Ecto neural progenitor cell (in vitro differentiated cells): ENCODE data around the gene CBLN3.

Experiments
- DNase-seq: peaks from one replicate; pipeline ENCODE4 v3.0.0-alpha.2; 2018; ENCODE audit warnings: low spot score

CBLN3 gene

GRCh38 chr14:24439257-24439656 is 9.8 kb upstream of the CBLN3 start:
- DNase-seq = no peak

- DNase-seq = no peak
Measured at GRCh38 chr14:24438223-24439097, 9.0 kb upstream of the CBLN3 start.

- no peak for DNase-seq
Measured at GRCh38 chr14:24437736-24438067, 8.2 kb upstream of the CBLN3 start.

DNA sequence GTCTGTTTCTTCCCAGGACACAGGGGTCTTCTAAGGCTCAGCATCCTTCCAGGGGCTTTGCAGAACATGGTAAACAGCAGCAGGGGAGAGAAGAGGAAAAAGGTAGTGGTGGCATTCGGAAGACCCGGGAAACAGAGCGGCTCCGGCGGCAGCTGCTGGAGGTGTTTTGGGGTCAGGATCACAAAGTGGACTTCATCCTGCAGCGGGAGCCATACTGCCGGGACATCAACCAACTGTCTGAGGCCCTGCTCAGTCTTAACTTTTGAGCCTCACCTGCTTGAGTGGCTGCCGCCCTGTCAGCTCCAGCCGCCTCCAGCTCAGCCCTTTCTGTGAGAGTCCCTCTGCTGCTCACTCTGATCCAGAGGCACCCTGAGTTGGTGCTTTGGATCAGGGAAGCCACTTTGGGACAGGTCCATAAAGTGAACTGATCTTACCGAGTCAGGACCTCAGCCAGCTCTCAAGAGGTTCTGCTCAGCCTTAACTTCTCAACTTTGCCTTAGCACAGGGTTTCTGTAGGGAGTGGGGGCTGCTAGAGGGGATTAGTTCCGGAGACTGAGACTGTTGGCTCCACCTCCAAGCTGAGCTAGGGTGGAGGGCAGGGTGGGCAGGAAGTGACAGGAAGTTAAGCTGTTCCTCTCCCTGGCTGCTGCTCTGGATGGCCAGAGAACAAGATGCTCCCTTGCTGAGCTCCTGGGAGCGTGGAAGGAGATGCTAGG is 7.7 kb upstream of the CBLN3 start:
- DNase-seq = no peak

DNA sequence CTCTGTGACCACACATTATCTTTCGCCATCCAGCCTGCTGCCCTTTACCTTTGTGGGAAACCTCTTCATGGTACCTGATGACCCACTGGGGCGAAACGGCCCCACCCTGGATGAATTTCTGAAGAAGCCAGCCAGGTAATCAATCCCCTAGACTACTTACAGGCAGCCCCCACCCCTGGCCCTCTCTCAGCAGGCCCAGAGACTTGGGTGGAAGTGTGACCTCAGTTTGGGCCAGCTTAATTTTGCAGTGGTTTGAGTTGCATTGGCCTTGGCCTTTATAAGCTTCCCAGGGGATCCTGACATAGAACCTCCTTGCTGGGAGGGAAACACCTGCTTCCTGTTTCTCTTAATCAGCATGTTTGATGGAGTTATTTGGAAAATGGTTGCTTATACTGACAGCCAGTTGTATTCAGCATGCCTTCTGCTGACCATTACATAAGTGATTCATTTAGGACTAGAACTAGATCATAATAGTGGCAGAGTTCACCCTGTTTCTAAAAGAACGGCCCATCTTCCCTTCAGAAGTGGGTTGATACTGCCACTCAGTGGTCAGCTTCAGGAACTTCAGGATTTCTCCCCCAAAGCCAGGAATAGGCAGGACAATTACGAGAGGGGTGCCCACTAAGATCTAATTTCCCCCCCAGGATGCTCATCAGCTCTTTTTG is 7.0 kb upstream of the CBLN3 start:
- DNase-seq = peak; percentile 31

GRCh38 chr14:24435998-24436354 is 6.5 kb upstream of the CBLN3 start:
- no peak for DNase-seq

DNA sequence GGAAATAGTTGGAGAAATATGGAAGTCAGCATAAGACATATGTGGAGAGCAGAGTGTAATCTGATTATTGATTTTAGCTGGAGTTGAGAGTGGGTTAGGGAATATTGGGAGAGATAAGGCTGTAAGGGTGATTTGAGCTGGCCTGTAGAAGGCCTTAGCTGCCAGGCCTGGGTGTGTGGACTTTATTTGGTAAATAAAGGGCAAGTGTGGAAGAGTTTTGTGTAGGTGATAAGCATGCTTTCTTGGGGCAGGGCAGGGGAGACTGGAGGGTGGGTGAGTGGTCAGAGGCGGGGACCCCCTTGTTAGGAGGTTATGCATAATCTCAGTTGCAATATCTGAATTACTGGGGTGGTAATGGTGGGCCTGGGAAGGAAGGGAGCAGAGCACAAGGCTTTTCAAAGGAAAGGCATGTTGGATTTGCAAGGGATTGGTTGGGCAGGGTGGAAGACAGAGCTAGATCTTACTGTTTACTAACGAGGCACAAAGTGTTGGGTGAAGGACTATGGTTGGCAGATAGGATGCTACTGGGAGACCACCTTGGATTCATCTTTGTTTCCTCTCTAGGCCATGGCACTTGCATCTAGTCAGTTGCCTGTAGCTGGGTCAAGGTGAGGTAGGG is 5.8 kb upstream of the CBLN3 start:
- no peak for DNase-seq

- DNase-seq = no peak
Measured at GRCh38 chr14:24434676-24435075, 5.2 kb upstream of the CBLN3 start.

GRCh38 chr14:24434036-24434435 is 4.6 kb upstream of the CBLN3 start:
- DNase-seq = no peak

DNA sequence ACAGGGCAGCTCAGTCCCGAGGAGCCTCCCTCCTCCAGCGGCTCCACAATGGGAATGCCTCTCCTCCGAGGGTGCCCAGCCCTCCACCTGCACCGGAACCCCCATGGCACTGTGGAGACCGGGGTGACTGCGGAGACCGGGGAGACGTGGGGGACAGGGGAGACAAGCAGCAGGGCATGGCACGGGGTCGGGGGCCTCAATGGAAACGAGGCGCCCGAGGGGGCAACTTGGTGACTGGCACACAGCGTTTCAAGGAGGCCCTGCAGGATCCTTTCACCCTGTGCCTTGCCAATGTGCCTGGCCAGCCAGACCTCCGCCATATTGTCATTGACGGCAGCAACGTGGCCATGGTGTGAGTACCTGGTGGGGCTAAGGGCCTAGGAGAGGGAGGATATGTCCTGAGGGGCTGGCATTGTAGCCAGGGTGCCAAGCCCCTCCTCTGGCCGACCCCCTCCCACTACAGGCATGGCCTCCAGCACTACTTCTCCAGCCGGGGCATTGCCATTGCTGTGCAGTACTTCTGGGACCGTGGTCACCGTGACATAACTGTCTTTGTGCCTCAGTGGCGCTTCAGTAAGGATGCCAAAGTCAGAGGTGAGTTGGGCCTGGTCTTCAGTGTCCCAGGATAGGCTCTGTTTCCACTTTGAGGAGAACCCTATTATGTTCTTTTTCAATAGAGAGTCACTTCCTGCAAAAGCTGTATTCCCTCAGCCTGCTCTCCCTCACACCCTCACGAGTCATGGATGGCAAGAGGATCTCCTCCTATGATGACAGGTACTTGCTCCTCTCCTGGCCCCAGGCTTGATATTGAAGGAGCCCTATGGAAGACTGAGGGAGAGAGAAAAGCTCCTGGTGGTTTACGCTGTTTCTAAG is 3.0 kb upstream of the CBLN3 start:
- DNase-seq = no peak

- DNase-seq = peak; percentile 89
Measured at GRCh38 chr14:24431569-24432258, 2.2 kb upstream of the CBLN3 start.

DNA sequence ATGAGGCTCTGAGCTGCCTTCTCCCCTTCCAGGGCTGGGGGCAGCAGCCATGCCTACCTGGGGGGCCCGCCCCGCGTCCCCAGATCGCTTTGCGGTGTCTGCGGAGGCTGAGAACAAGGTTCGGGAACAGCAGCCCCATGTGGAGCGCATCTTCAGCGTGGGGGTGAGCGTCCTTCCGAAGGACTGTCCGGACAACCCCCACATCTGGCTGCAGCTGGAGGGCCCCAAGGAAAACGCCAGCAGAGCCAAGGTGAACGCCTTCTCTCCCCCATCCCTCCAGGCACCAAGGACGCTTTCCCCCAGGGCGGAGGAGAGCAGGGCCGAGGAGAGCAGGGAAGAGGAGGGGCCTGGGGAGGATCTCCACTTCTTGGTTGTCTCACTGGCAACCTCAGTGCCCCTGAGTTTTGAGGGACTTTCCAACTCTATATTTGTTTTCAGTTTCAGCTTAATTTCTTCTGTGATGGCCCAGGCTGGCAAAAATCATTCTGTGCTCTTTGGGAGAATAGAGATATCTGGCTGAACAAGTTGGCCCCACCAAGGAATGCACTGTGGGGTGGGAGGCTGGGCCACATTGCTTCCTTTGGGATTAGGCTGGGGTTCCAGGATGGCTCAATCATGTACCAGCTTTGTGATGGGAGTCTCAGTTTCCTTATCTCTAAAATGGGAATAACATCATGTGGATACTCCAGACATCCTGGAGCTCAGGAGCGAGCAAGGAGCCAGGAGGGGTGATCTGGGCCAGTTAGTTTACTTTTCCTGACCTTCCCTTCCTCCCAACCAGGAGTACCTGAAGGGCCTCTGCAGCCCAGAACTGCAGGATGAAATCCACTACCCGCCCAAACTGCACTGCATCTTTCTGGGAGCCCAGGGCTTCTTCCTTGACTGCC is 1.5 kb upstream of the CBLN3 start:
- DNase-seq = no peak

GRCh38 chr14:24430143-24430681 is 744 bp upstream of the CBLN3 start:
- no peak for DNase-seq

GRCh38 chr14:24428628-24429394 is 657 bp downstream of the CBLN3 start:
- peak; percentile 42 for DNase-seq

DNA sequence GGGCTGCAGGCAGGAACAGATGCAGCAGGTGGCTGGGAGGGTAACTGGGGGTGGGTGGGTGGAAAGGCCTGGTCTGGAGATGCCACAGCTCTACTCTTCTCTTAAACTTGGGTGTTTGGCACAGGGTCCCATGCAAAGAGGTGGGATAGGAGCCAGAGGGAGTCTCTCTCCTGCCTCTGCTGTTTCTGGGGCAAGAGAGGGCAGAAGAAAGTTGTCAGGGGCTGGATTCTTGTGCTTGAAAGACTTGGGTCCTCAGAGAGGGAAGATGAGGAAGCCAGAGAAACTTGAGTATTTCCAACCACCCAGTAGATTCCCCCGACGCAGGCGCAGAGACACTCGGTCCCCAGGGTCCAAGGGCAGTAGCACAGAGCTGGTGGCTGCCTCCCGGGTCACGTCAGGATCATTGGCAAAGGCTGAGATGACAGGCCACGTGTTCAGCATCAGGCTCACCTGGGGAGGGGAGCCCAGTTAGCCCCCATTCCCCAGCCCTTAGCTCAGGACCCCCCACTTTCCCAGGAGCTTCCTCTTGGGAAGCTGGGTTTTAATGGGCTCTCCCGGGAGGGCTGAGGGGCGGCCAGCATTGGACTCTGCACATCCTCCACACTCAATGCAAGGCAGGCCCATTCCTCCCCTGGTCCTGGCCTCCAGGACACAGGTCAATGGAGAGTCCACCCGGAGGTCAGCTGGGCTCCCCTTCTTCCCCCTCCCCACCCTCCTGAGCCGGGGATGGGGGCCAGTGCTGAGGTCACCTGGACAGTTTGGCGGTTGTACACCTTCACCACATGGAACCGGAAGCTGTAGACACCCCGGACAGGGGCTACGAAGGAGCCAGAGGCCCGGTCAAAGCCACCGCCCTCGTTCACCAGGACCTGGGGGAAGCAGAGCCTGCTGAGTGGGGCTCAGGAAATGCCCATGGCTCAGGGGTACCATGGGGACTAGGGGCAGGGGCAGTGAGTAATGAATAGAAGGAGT is 1.6 kb downstream of the CBLN3 start:
- peak; percentile 42 for DNase-seq

DNA sequence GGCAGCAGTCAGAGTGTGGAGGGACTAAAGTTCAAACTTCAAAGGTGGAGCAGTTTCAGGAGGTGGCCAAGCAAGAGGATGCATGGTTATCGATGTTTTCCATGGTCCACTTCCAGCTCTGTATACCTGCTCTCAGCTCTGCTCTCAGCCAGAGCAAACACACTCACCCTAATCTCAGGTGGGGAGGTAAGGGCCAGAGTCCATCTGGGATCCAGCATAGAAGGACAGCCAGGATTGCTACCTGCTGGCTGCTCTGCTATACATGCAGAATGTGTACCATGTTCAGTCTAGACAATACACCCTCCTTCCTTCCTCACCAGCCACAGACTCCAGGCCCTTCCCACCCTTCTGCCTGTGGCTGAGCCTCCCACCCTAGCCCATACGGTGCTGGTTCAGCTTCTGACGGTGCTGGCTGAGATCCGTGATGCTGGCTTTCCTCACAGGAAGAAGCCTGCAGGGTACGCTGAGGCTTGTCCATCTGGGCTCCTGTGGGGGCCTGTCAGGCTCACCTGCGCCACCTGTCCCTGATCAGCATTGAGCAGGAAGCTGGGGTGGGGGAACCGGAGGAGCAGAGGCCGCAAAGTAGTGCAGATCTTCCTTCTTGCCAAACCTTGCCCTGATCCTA is 2.4 kb downstream of the CBLN3 start:
- DNase-seq = peak; percentile 41
